Activated CD4-positive, alpha-beta T cell treated with anti-CD3 and anti-CD28 coated beads, Interleukin-2, amount 10 ng/mL, durations not matched to agents 7 days and 5 days (primary cell): ENCODE results near the gene ARID3A. TPM values are rescaled to one million over a fixed set of nuclear protein-coding genes. Genes with fewer than 3 reads are reported as not detected.

Source experiments
- CTCF ChIA-PET: fragments of 350-600 bp; sonication (Branson Sonifier 250); formaldehyde crosslinking; loops from one replicate; lab custom pipeline; 2021; ENCODE audit warnings: antibody characterized with exemption; lab: Charles Lee
- POLR2A ChIA-PET: fragments of 350-600 bp; sonication (Branson Sonifier 250); formaldehyde crosslinking; loops from one replicate; lab custom pipeline; 2021; ENCODE audit warnings: antibody characterized with exemption; lab: Charles Lee
- DNase-seq: peaks from one replicate; pipeline ENCODE4 v3.0.0-alpha.2; 2020
- H3K27ac Mint-ChIP-seq: one replicate; pipeline ENCODE4 v1.8.0; 2021; ENCODE audit warnings: mild to moderate bottlenecking, moderate library complexity, mixed read lengths
- H3K27me3 Mint-ChIP-seq: one replicate; pipeline ENCODE4 v1.8.0; 2021; ENCODE audit warnings: mixed read lengths
- H3K36me3 Mint-ChIP-seq: one replicate; pipeline ENCODE4 v1.8.0; 2021; ENCODE audit warnings: low read depth, mixed read lengths
- H3K4me1 Mint-ChIP-seq: one replicate; pipeline ENCODE4 v1.8.0; 2021; ENCODE audit warnings: mixed read lengths
- H3K4me3 Mint-ChIP-seq: one replicate; pipeline ENCODE4 v1.8.0; 2021; ENCODE audit warnings: mild to moderate bottlenecking, moderate library complexity, mixed read lengths
- H3K9me3 Mint-ChIP-seq: one replicate; pipeline ENCODE4 v1.8.0; 2021; ENCODE audit warnings: mixed read lengths
- total RNA-seq, 2 experiments: library from RNA; stranded (reverse); gene quantifications; one replicate each; pipeline ENCODE4 v1.2.3, GENCODE V29; 2021

ARID3A gene
- total RNA-seq, 2 experiments from 2014 or later: 25.8 to 28.4 TPM

GRCh38 chr19:904545-904944 lies 21.3 kb upstream of the ARID3A start:
- ChIA-PET POLR2A (no interaction called here), CTCF (interaction anchor here (1.5 to 2.3 kb wide), 2 partner anchors 30 to 42 kb away, joined by 6 to 7 read pairs; no protein-coding TSS in a partner anchor)
- H3K27me3 Mint-ChIP-seq: no peaks in the 10 kb centered on the region
- DNase-seq: no peak
- no peak overlapping the region for H3K4me3 Mint-ChIP-seq
- peak overlapping the region; percentile 31 for H3K27ac Mint-ChIP-seq
- H3K36me3 Mint-ChIP-seq: peaks cover 25% of the 10 kb centered on the region
- H3K9me3 Mint-ChIP-seq: no peaks in the 10 kb centered on the region
- H3K4me1 Mint-ChIP-seq: peaks cover 57% of the 10 kb centered on the region

DNA sequence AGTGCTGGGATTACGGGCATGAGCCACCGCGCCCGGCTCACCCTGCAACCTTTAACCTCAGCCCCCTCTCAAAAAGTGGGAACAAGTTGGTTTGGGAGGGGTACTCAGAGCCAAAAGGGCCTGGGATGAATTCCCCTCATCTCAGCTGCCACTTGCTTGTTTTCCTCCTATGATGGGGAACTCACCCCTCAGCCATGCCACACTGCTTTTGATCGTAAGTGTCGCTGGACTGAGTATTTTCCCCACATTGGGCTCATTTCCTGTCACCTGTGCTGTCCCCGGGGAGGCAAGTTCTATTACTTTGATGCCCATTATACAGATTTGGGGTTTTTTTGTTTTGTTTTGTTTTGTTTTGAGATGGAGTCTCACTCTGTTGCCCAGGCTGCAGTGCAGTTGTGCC lies 19.4 kb upstream of the ARID3A start:
- DNase-seq: peak; percentile 50
- POLR2A ChIA-PET: no interaction called here
- Mint-ChIP-seq H3K36me3 (peaks cover 23% of the 10 kb centered on the region), H3K27ac (peak overlapping the region; percentile 99), H3K4me3 (no peak overlapping the region), H3K27me3 (no peaks in the 10 kb centered on the region), H3K4me1 (peaks cover 62% of the 10 kb centered on the region), H3K9me3 (no peaks in the 10 kb centered on the region)
- CTCF ChIA-PET: interaction anchor here (0.7 to 5.5 kb wide), 7 partner anchors 10 to 86 kb away, joined by 3 to 34 read pairs (median 3); no protein-coding TSS in a partner anchor

GRCh38 chr19:907183-907853 lies 18.5 kb upstream of the ARID3A start:
- ChIA-PET POLR2A (no interaction called here), CTCF (interaction anchor here (0.8 to 5.5 kb wide), 8 partner anchors 10 to 62 kb away, joined by 3 to 34 read pairs (median 3); no protein-coding TSS in a partner anchor)
- Mint-ChIP-seq H3K27ac (peak overlapping the region; percentile 99), H3K27me3 (no peaks in the 10 kb centered on the region), H3K4me3 (no peak overlapping the region), H3K4me1 (peaks cover 60% of the 10 kb centered on the region), H3K9me3 (no peaks in the 10 kb centered on the region), H3K36me3 (peaks cover 23% of the 10 kb centered on the region)
- no peak for DNase-seq

- Mint-ChIP-seq H3K36me3 (peaks cover 14% of the 10 kb centered on the region), H3K4me3 (peak overlapping the region; percentile 66), H3K27me3 (no peaks in the 10 kb centered on the region), H3K9me3 (no peaks in the 10 kb centered on the region), H3K27ac (peak overlapping the region; percentile 99), H3K4me1 (peaks cover 52% of the 10 kb centered on the region)
- DNase-seq: no peak
- ChIA-PET CTCF (interaction anchor here (5.5 kb wide), 1 partner anchor 48 kb away, joined by 34 read pairs; no protein-coding TSS in a partner anchor), POLR2A (no interaction called here)
Measured at GRCh38 chr19:911197-912033, 14.4 kb upstream of the ARID3A start.

- Mint-ChIP-seq H3K36me3 (peaks cover 11% of the 10 kb centered on the region), H3K27ac (peak overlapping the region; percentile 86), H3K4me1 (peaks cover 42% of the 10 kb centered on the region), H3K27me3 (peaks cover 1% of the 10 kb centered on the region), H3K4me3 (peak overlapping the region; percentile 83), H3K9me3 (no peaks in the 10 kb centered on the region)
- DNase-seq: no peak
- CTCF ChIA-PET: no interaction called here
- POLR2A ChIA-PET: no interaction called here
Measured at GRCh38 chr19:912181-913079, 13.4 kb upstream of the ARID3A start.

- peak within 1 kb of the TSS; percentile 93 for H3K27ac Mint-ChIP-seq
- peaks cover 37% of the 10 kb centered on the region for H3K4me1 Mint-ChIP-seq
- H3K9me3 Mint-ChIP-seq: no peaks in the 10 kb centered on the region
- peaks cover 4% of the 10 kb centered on the region for H3K27me3 Mint-ChIP-seq
- peak within 1 kb of the TSS; percentile 83 for H3K4me3 Mint-ChIP-seq
- ChIA-PET CTCF (interaction anchor here (0.7 to 2.1 kb wide), 2 partner anchors 18 to 49 kb away, joined by 3 to 12 read pairs; no protein-coding TSS in a partner anchor), POLR2A (no interaction called here)
- peaks cover 11% of the 10 kb centered on the region for H3K36me3 Mint-ChIP-seq
- peak; percentile 84 for DNase-seq
Measured at GRCh38 chr19:913080-913748, 12.6 kb upstream of the ARID3A start, which contains the start of gene R3HDM4. TSS of gene R3HDM4 (minus strand) at chr19:913219. CDS start at chr19:913157, 62 bp downstream.

GRCh38 chr19:916645-917322 lies 9.1 kb upstream of the ARID3A start:
- Mint-ChIP-seq H3K27me3 (peaks cover 4% of the 10 kb centered on the region), H3K27ac (no peak overlapping the region), H3K9me3 (no peaks in the 10 kb centered on the region), H3K4me3 (no peak overlapping the region), H3K36me3 (no peaks in the 10 kb centered on the region), H3K4me1 (peaks cover 27% of the 10 kb centered on the region)
- ChIA-PET POLR2A (no interaction called here), CTCF (interaction anchor here (1.6 kb wide), 1 partner anchor 53 kb away, joined by 6 read pairs; no protein-coding TSS in a partner anchor)
- DNase-seq: no peak

DNA sequence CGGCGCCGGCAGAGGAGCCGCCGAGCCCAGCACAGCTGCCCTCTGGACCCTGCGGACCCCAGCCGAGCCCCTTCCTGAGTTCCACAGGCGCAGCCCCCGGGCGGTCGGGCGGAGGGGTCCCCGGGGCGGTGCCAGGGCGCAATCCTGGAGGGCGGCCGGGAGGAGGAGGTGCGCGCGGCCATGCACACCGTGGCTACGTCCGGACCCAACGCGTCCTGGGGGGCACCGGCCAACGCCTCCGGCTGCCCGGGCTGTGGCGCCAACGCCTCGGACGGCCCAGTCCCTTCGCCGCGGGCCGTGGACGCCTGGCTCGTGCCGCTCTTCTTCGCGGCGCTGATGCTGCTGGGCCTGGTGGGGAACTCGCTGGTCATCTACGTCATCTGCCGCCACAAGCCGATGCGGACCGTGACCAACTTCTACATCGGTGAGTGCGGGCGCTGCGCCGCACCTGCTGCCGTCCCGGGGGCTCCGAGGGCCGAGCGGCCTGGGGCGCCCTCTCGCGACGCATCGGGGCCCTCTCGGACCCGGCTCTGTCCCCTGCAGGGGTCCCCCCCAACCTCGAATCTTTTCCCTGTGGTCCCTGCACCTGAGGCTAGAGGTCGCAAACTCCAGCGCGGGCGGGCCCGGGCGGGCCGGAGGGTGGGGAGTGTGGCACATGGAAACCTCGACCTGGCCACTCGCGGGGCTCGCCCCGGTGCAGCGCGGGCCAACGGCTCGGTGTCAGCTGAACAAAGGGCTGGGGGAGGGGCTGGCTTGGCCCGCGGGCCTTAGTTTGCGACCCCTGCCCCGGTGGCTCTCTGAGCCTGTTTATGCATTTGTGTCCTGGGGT lies 8.3 kb upstream of the ARID3A start, which contains the start of gene KISS1R:
Gene KISS1R (plus strand): TSS at position 11 of the 829 bp plus-strand sequence. CDS start 170 bp downstream, at position 181.
- ChIA-PET POLR2A (no interaction called here), CTCF (interaction anchor here (1.1 to 4.4 kb wide), 3 partner anchors 54 to 148 kb away, joined by 3 to 28 read pairs (median 6); no protein-coding TSS in a partner anchor)
- peak; percentile 36 for DNase-seq
- Mint-ChIP-seq H3K4me1 (peaks cover 30% of the 10 kb centered on the region), H3K27ac (no peak within 1 kb of the TSS), H3K9me3 (no peaks in the 10 kb centered on the region), H3K36me3 (no peaks in the 10 kb centered on the region), H3K27me3 (peaks cover 4% of the 10 kb centered on the region), H3K4me3 (peak within 1 kb of the TSS; percentile 62)

DNA sequence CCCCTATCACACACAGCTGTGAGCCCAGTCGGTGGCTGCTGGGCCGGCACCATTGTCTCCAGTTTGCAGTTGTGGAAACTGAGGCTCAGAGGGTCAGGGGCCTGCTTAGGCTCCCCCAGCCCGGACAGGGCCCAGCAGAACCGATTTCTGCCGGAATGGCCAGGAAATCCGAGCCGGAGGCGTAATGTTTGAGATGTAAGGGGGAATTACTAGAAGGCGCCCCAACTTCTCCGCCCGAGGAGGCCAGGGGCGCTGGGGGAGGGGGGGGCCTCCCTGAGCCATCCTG lies 7.7 kb upstream of the ARID3A start:
- ChIA-PET POLR2A (no interaction called here), CTCF (interaction anchor here (1.1 to 4.4 kb wide), 2 partner anchors 55 to 148 kb away, joined by 3 to 28 read pairs; no protein-coding TSS in a partner anchor)
- no peaks in the 10 kb centered on the region for H3K36me3 Mint-ChIP-seq
- no peak overlapping the region for H3K27ac Mint-ChIP-seq
- H3K27me3 Mint-ChIP-seq: peaks cover 4% of the 10 kb centered on the region
- peaks cover 30% of the 10 kb centered on the region for H3K4me1 Mint-ChIP-seq
- H3K9me3 Mint-ChIP-seq: no peaks in the 10 kb centered on the region
- DNase-seq: no peak
- peak overlapping the region; percentile 62 for H3K4me3 Mint-ChIP-seq

DNA sequence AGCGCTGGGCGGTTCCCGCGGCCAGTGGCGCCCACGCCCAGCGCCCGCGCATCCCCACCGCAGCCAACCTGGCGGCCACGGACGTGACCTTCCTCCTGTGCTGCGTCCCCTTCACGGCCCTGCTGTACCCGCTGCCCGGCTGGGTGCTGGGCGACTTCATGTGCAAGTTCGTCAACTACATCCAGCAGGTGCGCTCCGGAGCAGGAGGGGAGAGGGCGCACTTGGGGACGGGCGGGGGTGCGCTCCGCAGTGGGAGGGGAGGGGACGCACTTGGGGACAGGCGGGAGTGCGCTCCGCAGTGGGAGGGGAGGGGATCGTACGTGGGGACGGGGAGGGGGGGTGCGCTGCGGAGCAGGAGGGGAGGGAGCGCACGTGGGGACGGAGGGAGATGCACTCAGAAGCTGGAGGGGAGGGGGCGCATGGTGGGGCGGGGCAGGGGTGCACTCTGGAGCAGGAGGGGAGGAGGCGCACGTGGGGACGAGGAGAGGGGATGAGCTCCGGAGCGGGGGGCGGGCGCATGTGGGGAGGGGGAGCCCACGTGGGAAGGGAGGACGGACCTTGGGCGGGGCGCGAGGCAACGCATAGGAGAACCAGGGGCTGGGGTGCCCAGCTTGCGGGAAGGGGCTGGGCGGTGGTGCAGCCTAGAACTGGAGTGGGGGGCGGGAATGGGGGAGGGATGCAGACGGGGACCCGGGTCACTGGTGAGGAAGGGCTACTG lies 7.2 kb upstream of the ARID3A start:
- H3K4me1 Mint-ChIP-seq: peaks cover 30% of the 10 kb centered on the region
- DNase-seq: peak; percentile 22
- ChIA-PET CTCF (interaction anchor here (1.1 to 4.4 kb wide), 3 partner anchors 55 to 408 kb away, joined by 3 to 28 read pairs (median 3); no protein-coding TSS in a partner anchor), POLR2A (no interaction called here)
- no peaks in the 10 kb centered on the region for H3K9me3 Mint-ChIP-seq
- no peak overlapping the region for H3K4me3 Mint-ChIP-seq
- no peak overlapping the region for H3K27ac Mint-ChIP-seq
- no peaks in the 10 kb centered on the region for H3K36me3 Mint-ChIP-seq
- H3K27me3 Mint-ChIP-seq: peaks cover 4% of the 10 kb centered on the region
